Lung (tissue), 12 donors: ENCODE results near the gene YBX1. TPM values are rescaled to one million over a fixed set of nuclear protein-coding genes. Genes with fewer than 3 reads are reported as not detected.

Experiments used
- ATAC-seq: fragments of 200-7000 bp; cut with Tn5 transposase; one replicate; pipeline ENCODE4 v1.9.1; 2020; ENCODE audit warnings: moderate number of reproducible peaks; ENCODE audit not compliant: insufficient read depth, low FRiP score
- DNase-seq, 3 donors: peaks; one replicate each; pipeline ENCODE4 v3.0.0-alpha.2; 2013 to 2017
- H3K27ac ChIP-seq, 2 donors: one replicate each; pipeline ENCODE4 v1.5.1; 2013; ENCODE audit warnings: mild to moderate bottlenecking in 2 of 2, moderate library complexity in 2 of 2, control low read depth in 1 of 2, inconsistent platforms in 1 of 2, low read depth in 1 of 2, low read length in 1 of 2
- H3K27me3 ChIP-seq, 3 donors: one replicate each; pipeline ENCODE4 v1.5.1; 2013; ENCODE audit warnings: low read length in 2 of 3; ENCODE audit not compliant: control insufficient read depth in 3 of 3, insufficient read depth in 3 of 3
- H3K36me3 ChIP-seq, 4 donors: one replicate each; pipeline ENCODE4 v1.5.1; 2013; ENCODE audit warnings: low read length in 4 of 4, mild to moderate bottlenecking in 1 of 4, moderate library complexity in 1 of 4; ENCODE audit not compliant: control insufficient read depth in 4 of 4, insufficient read depth in 4 of 4
- H3K4me1 ChIP-seq, 5 donors: one replicate each; pipeline ENCODE4 v1.5.1; 2013; ENCODE audit warnings: low read length in 5 of 5, mild to moderate bottlenecking in 2 of 5, moderate library complexity in 1 of 5; ENCODE audit not compliant: control insufficient read depth in 5 of 5, insufficient read depth in 5 of 5
- H3K4me3 ChIP-seq: one replicate; pipeline ENCODE4 v1.5.1; 2013; ENCODE audit warnings: mild to moderate bottlenecking, control low read depth, moderate library complexity
- H3K9ac ChIP-seq, 2 donors: one replicate each; pipeline ENCODE4 v1.5.1; 2013; ENCODE audit warnings: low read length in 2 of 2, control low read depth in 1 of 2; ENCODE audit not compliant: insufficient read depth in 1 of 2
- H3K9me3 ChIP-seq, 4 donors: one replicate each; pipeline ENCODE4 v1.5.1; 2013; ENCODE audit warnings: low read length in 3 of 4, mild to moderate bottlenecking in 1 of 4, moderate library complexity in 1 of 4; ENCODE audit not compliant: control insufficient read depth in 4 of 4, insufficient read depth in 3 of 4
- CTCF ChIP-seq: IDR thresholded peaks from 2 replicates; pipeline ENCODE4 v1.5.1; 2012; ENCODE audit warnings: mild to moderate bottlenecking; ENCODE audit errors: control extremely low read depth, extremely low read depth
- WGBS, 2 donors: extraction: QIAGEN DNeasy Blood & Tissue Kit; methylation state at CpG; one replicate each; pipeline ENCODE4 v1.1.7; 2013; 5-methylcytosine and 5-hydroxymethylcytosine counted together
- polyA plus RNA-seq, 2 donors: library from polyadenylated mRNA; stranded (reverse); fragments of 200-250 nt; gene quantifications; one replicate each; pipeline ENCODE4 v1.2.1, GENCODE V29; 2013
- total RNA-seq, 2 donors: library from RNA; depleted of rRNA in 1 of 2; stranded (reverse); fragments of >200 nt in 1 of 2; gene quantifications; one replicate each; pipeline ENCODE4 v1.2.1, GENCODE V29; 2014 to 2021
- donor health status: control.
- donor health status: control.
- donor health status: Bipolar disorder and iron deficiency.
- donor health status: healthy.
- donor health status: DM: yes; HTN: yes; CAD: no.

Gene YBX1
- total and polyA plus RNA-seq, 4 donors = 298 to 617 (median 588) TPM

GRCh38 chr1:42657201-42657600 lies 25.0 kb upstream of the YBX1 start:
- no peak for TF ChIP-seq CTCF
- H3K36me3 ChIP-seq = peaks cover 0 to 19% (median 4%) of the 10 kb centered on the region in 4 donors
- no peaks in the 10 kb centered on the region for H3K27me3 ChIP-seq
- no peak overlapping the region for H3K4me3 ChIP-seq
- DNase-seq (no peak), ATAC-seq (no peak)
- WGBS, 2 donors = 77 to 79% methylated on average over 5 of the region's 5 CpGs
- peak overlapping the region in 1 of 2 donors; percentile 95 for H3K9ac ChIP-seq
- H3K27ac ChIP-seq = peak overlapping the region in 1 of 2 donors; percentile 57
- H3K9me3 ChIP-seq = no peaks in the 10 kb centered on the region
- H3K4me1 ChIP-seq = peaks cover 0 to 15% (median 4%) of the 10 kb centered on the region in 5 donors

GRCh38 chr1:42657981-42658876 lies 24.0 kb upstream of the YBX1 start, which contains the start of gene PPIH:
Gene PPIH, plus strand, starts transcription at chr1:42658423. Its CDS starts 24 bp downstream, at chr1:42658447.
- Histone ChIP-seq H3K27me3 (no peaks in the 10 kb centered on the region), H3K27ac (peak within 1 kb of the TSS; percentile 57 to 92), H3K9ac (peak within 1 kb of the TSS; percentile 77 to 95), H3K4me3 (peak within 1 kb of the TSS; percentile 86), H3K36me3 (peaks cover 0 to 19% (median 4%) of the 10 kb centered on the region in 4 donors), H3K9me3 (no peaks in the 10 kb centered on the region), H3K4me1 (peaks cover 0 to 15% (median 4%) of the 10 kb centered on the region in 5 donors)
- ATAC-seq (peak; percentile 99), DNase-seq (peak; percentile 95 to 98 (median 96))
- no peak for TF ChIP-seq CTCF
- WGBS, 2 donors = 0% methylated on average over 53 of the region's 53 CpGs

- TF ChIP-seq CTCF = no peak
- peak in 1 of 3 donors; percentile 3 for DNase-seq
- Histone ChIP-seq H3K4me3 (peak overlapping the region; percentile 86), H3K27ac (peak overlapping the region in 1 of 2 donors; percentile 92), H3K27me3 (no peaks in the 10 kb centered on the region), H3K36me3 (peaks cover 0 to 19% (median 4%) of the 10 kb centered on the region in 4 donors), H3K9ac (peak overlapping the region; percentile 77 to 87), H3K4me1 (peaks cover 0 to 15% (median 4%) of the 10 kb centered on the region in 5 donors), H3K9me3 (no peaks in the 10 kb centered on the region)
- WGBS, 2 donors = 10 to 12% methylated on average over 20 of the region's 20 CpGs
- ATAC-seq = no peak
These were observed 23.3 kb upstream of the YBX1 start for GRCh38 chr1:42658877-42659337.
